K562 (cell line): ENCODE data around the gene FOXD3. TPM values are rescaled to one million over a fixed set of nuclear protein-coding genes. Genes with fewer than 3 reads are reported as not detected.
A peak's percentile ranks its signal among the peaks of the same experiment; 100 is the strongest.

Experiments
- BHLHE40 ChIP-seq: IDR thresholded peaks from 2 replicates; pipeline ENCODE4 v1.6.1; 2011; ENCODE audit warnings: low read length, improper control_type of control experiment
- C11orf30 ChIP-seq: fragments of 450-650 bp; IDR thresholded peaks from 2 replicates; pipeline ENCODE4 v1.6.1; 2016; ENCODE audit warnings: low read depth, mild to moderate bottlenecking
- CXXC5 ChIP-seq: fragments of 250-450 bp; sonication (Bioruptor Pico); IDR thresholded peaks from 2 replicates; pipeline ENCODE4 v1.8.0; 2022; ENCODE audit warnings: inconsistent platforms, mild to moderate bottlenecking, moderate library complexity
- ETS2 ChIP-seq: IDR thresholded peaks from 2 replicates; pipeline ENCODE4 v1.6.1; 2016; ENCODE audit warnings: borderline replicate concordance, missing genetic modification characterization, mild to moderate bottlenecking, moderate library complexity, missing compliant biosample characterization; ENCODE audit not compliant: poor library complexity, severe bottlenecking
- HBP1 ChIP-seq: fragments of 450-650 bp; formaldehyde crosslinking; IDR thresholded peaks from 2 replicates; pipeline ENCODE4 v1.4.0; 2022; ENCODE audit warnings: missing genetic modification characterization
- HDAC3 ChIP-seq: fragments of 450-650 bp; IDR thresholded peaks from 2 replicates; pipeline ENCODE4 v1.6.1; 2018; ENCODE audit warnings: borderline replicate concordance, mild to moderate bottlenecking, moderate library complexity; ENCODE audit not compliant: partially characterized antibody
- ILF3 ChIP-seq: fragments of 450-650 bp; IDR thresholded peaks from 2 replicates; pipeline ENCODE4 v1.6.1; 2018; ENCODE audit warnings: antibody characterized with exemption, mild to moderate bottlenecking, moderate library complexity, borderline replicate concordance
- KLF10 ChIP-seq: fragments of 250-450 bp; sonication (Bioruptor Pico); IDR thresholded peaks from 2 replicates; pipeline ENCODE4 v1.6.1; 2021; ENCODE audit warnings: matching md5 sums
- LCOR ChIP-seq: sonication (generic); formaldehyde crosslinking; IDR thresholded peaks from 2 replicates; pipeline ENCODE4 v1.8.0; 2022; ENCODE audit warnings: mild to moderate bottlenecking, missing genetic modification reagents
- NR2C1 ChIP-seq, 2 experiments: fragments of 450-650 bp; IDR thresholded peaks; 2 replicates each; pipeline ENCODE4 v1.6.1; 2017; ENCODE audit warnings: mild to moderate bottlenecking in 2 of 2, antibody characterized with exemption in 1 of 2, inconsistent platforms in 1 of 2, missing compliant biosample characterization in 1 of 2, missing genetic modification characterization in 1 of 2
- RAD21 ChIP-seq, 2 experiments: fragments of 250-450 bp in 1 of 2; fragments of 450-650 bp in 1 of 2; sonication (Bioruptor Pico) in 1 of 2; formaldehyde crosslinking in 1 of 2; IDR thresholded peaks in 1 of 2; conservative IDR thresholded peaks in 1 of 2; 2 replicates each; pipeline versions ENCODE4 v1.4.0 to v1.8.0; 2020 to 2022; ENCODE audit warnings: mild to moderate bottlenecking in 2 of 2, moderate library complexity in 1 of 2
- RERE ChIP-seq: sonication (generic); formaldehyde crosslinking; IDR thresholded peaks from 2 replicates; pipeline ENCODE4 v1.8.0; 2023; ENCODE audit warnings: missing genetic modification reagents, mild to moderate bottlenecking, borderline replicate concordance
- SMARCA4 ChIP-seq: fragments of 450-650 bp; IDR thresholded peaks from 2 replicates; pipeline ENCODE4 v1.6.1; 2016
- SNRNP70 ChIP-seq: fragments of 200-400 bp; formaldehyde crosslinking; optimal IDR thresholded peaks from 2 replicates; pipeline ENCODE3; 2017; ENCODE audit warnings: low read depth, low read length
- STAT5A ChIP-seq: IDR thresholded peaks from 2 replicates; pipeline ENCODE4 v1.6.1; 2012; ENCODE audit warnings: low read length, inconsistent platforms, borderline replicate concordance
- TEAD4 ChIP-seq, 2 experiments: sonication (generic) in 1 of 2; formaldehyde crosslinking in 1 of 2; IDR thresholded peaks; 2 replicates each; pipeline versions ENCODE4 v1.6.1 to v1.8.0; 2012 to 2022; ENCODE audit warnings: borderline replicate concordance in 1 of 2, inconsistent platforms in 1 of 2, low read length in 1 of 2, mild to moderate bottlenecking in 1 of 2, missing genetic modification reagents in 1 of 2
- ZBTB9 ChIP-seq: fragments of 450-650 bp; formaldehyde crosslinking; IDR thresholded peaks from 2 replicates; pipeline ENCODE4 v1.4.0; 2020; ENCODE audit warnings: mild to moderate bottlenecking, moderate library complexity
- ZNF785 ChIP-seq: fragments of 250-450 bp; sonication (Bioruptor Pico); IDR thresholded peaks from 2 replicates; pipeline ENCODE4 v1.4.0; 2020; ENCODE audit warnings: mild to moderate bottlenecking
- polyA plus RNA-seq, 8 experiments: library from polyadenylated mRNA; depleted of rRNA in 4 of 8; stranded (reverse) in 5 of 8; unstranded in 3 of 8; fragments of >200 nt; fragmentation: Nextera tagmentation in 2 of 8; fragmentation: Illumina TruSeq in 1 of 8; extraction: Ambion mirVana in 2 of 8; extraction: Trizol in 1 of 8; gene quantifications; 2 replicates each; pipeline versions ENCODE4 v1.2.1 to v1.2.3, GENCODE V29; 2011 to 2014; ENCODE audit warnings: inconsistent platforms in 1 of 8, missing spikeins in 1 of 8
- total RNA-seq, 7 experiments: library from RNA; depleted of rRNA in 6 of 7; stranded (reverse); fragments of >200 nt in 6 of 7; fragmentation: Illumina TruSeq in 2 of 7; extraction: Trizol in 2 of 7; gene quantifications; 2 replicates each; pipeline versions ENCODE4 v1.2.1 to v1.2.3, GENCODE V29; 2011 to 2021; ENCODE audit warnings: low replicate concordance in 1 of 7

The FOXD3 gene
- total and polyA plus RNA-seq, 9 of the 15 experiments (the other 6 are each of a cell fraction or from before 2014, with no cell fraction given): 0.06 to 0.45 (median 0.10) TPM; not detected in 2

- TF ChIP-seq RERE (CRISPR knock-in tag) (no peak), ETS2 (no peak), HDAC3 (no peak), RAD21 (CRISPR knock-in tag; conservative IDR thresholded peaks at IDR 0.05 in 1 of 2, IDR thresholded peaks at IDR 0.05 in 1 of 2) (0 out of 4 replicates have a peak, but pooled peaks of 1 of the 2 experiments have one; percentile 3), TEAD4 (IDR thresholded peaks at IDR 0.05; ENCODE audit: low read length) (no peak), TEAD4 (CRISPR knock-in tag; IDR thresholded peaks at IDR 0.05; ENCODE audit: borderline replicate concordance) (no peak), SNRNP70 (no peak), STAT5A (no peak), SMARCA4 (0 out of 2 replicates have a peak, but pooled peaks have one; percentile 11), ILF3 (no peak), LCOR (CRISPR knock-in tag) (no peak), KLF10 (CRISPR knock-in tag) (no peak), CXXC5 (peak; percentile 71; the same call in 1 of the 2 replicates), HBP1 (CRISPR knock-in tag) (no peak), ZBTB9 (CRISPR knock-in tag) (no peak), ZNF785 (CRISPR knock-in tag) (no peak), NR2C1 (IDR thresholded peaks at IDR 0.05) (no peak), NR2C1 (tag; IDR thresholded peaks at IDR 0.05) (no peak), BHLHE40 (no peak), C11orf30 (no peak)
Measured at GRCh38 chr1:63367215-63368103, 45.1 kb downstream of the FOXD3 start, which contains the start of gene ALG6 (continued).
